Measurements from ENCODE around the gene ZNF764.
"Not testable (repeated sequence)": the region's sequence is repeated elsewhere in the genome, so short reads cannot be mapped to it uniquely, and the experiment has no call there.

ZNF764 gene

DNA sequence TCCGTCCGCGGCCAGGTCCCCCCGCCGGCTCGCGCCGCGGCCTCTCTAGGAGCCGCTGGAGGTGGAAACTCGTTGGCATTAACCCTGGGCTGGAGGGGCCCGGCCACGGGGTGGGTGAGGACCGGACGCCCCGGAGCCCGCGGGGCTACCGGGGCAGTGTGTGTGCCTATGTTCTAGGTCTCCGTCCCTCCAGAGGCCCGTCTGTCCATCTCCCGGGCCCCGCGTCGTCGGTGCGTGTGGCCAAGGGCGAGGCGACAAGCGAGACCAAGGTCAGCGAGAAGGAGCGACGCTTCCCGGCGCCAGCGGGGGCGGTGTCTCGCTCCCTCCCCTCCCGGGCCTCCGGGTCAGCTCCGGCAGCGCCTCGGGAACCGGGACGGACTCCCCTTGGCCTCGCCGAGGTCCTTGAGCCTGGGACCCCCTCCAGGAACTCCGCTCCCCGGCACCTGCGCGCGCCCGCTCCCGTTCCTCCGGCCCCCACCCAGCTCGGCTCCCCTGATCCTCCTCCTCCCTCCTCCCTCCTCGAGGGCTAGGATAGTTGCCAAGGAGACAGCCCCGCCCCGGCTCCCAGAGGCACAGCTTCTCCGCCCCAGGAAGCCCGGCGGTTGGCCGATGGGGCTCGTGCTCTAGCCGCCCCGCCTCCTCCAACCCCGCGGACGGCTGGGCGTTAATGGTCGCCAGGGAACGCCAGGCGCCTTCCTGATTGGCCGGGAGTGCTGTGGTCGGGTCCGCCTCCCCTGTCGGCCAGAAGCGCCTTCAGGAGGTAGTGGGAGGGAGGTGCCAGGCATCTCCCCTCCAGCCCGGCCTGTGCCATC lies 31.1 kb downstream of the ZNF764 start:
- Histone ChIP-seq H3K4me1 (ENCODE audit: control insufficient read depth, insufficient read depth, low read length) (peaks cover 24% of the 10 kb centered on the region), H3K4me3 (ENCODE audit: low read length in 2 of 2) (peak overlapping the region; percentile 78 to 86), H3K36me3 (ENCODE audit: control insufficient read depth in 2 of 2, insufficient read depth in 2 of 2, low read length in 2 of 2) (peaks cover 4 to 10% of the 10 kb centered on the region in 2 donors), H3K27ac (ENCODE audit: low read length) (peak overlapping the region; percentile 97), H3K9me3 (ENCODE audit: control insufficient read depth in 2 of 2, low read length in 2 of 2) (no peaks in the 10 kb centered on the region), H3K27me3 (ENCODE audit: control insufficient read depth in 1 of 2, insufficient read depth in 2 of 2, low read length in 2 of 2) (no peaks in the 10 kb centered on the region), H3K9ac (ENCODE audit: low read length in 2 of 2) (peak overlapping the region; percentile 90 to 98)

DNA sequence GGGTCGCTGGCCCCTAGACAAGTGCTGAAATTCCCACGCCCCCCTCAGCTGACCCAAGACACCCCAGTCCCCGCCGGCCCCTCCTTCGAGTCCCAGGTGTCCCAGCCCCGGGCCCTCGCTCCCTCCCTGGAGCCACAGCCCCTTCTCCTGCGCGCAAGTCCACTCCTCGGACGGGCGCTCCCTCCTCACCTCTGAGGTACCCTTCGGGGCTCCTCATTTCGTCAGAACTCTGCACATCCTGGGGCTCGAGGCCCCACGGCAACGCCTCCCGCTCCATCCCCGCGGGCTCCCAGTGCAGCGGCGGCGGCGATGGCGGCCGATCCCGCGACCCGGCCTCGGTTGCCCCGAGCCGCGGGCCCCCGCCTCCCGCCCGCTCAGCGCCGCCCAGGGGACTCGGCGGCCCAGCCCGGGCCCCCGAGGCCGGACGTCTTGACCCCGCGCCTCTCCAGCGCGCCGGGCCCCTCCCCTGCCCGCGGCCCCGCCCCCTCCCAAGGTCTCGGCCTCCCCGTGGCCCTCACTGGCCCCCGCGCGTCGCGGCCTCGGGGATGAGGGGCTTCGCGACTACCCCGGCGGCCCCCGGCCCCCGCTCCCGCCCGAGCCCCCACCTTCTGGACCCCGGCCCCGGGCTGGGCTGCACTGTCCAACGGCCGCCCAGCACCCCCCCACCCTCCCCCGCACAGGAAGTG lies 31.9 kb downstream of the ZNF764 start, which contains the start of gene ZNF768:
Gene ZNF768, minus strand, starts transcription at position 430 of the 686 bp plus-strand sequence. Its CDS starts 153 bp downstream, at position 277.
- Histone ChIP-seq H3K4me1 (ENCODE audit: control insufficient read depth, insufficient read depth, low read length) (peaks cover 24% of the 10 kb centered on the region), H3K9me3 (ENCODE audit: control insufficient read depth in 2 of 2, low read length in 2 of 2) (no peaks in the 10 kb centered on the region), H3K27me3 (ENCODE audit: control insufficient read depth in 1 of 2, insufficient read depth in 2 of 2, low read length in 2 of 2) (no peaks in the 10 kb centered on the region), H3K36me3 (ENCODE audit: control insufficient read depth in 2 of 2, insufficient read depth in 2 of 2, low read length in 2 of 2) (peaks cover 3 to 7% of the 10 kb centered on the region in 2 donors), H3K4me3 (ENCODE audit: low read length in 2 of 2) (peak within 1 kb of the TSS; percentile 78 to 86), H3K9ac (ENCODE audit: low read length in 2 of 2) (peak within 1 kb of the TSS; percentile 90 to 98), H3K27ac (ENCODE audit: low read length) (peak within 1 kb of the TSS; percentile 97)

DNA sequence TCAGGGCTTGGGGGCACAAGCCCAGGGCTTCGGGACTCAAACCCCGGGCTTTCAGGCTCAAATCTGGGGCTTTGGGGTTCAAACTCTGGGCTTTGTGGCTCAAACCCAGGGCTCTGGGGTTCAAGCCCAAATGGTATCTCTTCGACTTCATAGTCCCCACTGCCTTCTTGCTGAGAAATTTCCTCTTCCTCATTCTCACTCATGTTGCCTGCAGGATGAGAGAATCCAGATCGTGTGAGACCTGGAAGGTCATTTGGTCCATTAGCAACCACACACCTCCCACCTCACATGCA lies 32.4 kb downstream of the ZNF764 start:
- Histone ChIP-seq H3K9ac (ENCODE audit: low read length in 2 of 2) (peak overlapping the region; percentile 29 to 68), H3K27ac (ENCODE audit: low read length) (peak overlapping the region; percentile 58), H3K4me1 (ENCODE audit: control insufficient read depth, insufficient read depth, low read length) (peaks cover 24% of the 10 kb centered on the region), H3K4me3 (ENCODE audit: low read length in 2 of 2) (peak overlapping the region; percentile 46 to 86), H3K9me3 (ENCODE audit: control insufficient read depth in 2 of 2, low read length in 2 of 2) (no peaks in the 10 kb centered on the region), H3K27me3 (ENCODE audit: control insufficient read depth in 1 of 2, insufficient read depth in 2 of 2, low read length in 2 of 2) (no peaks in the 10 kb centered on the region), H3K36me3 (ENCODE audit: control insufficient read depth in 2 of 2, insufficient read depth in 2 of 2, low read length in 2 of 2) (peaks cover under 1 to 4% of the 10 kb centered on the region in 2 donors)

DNA sequence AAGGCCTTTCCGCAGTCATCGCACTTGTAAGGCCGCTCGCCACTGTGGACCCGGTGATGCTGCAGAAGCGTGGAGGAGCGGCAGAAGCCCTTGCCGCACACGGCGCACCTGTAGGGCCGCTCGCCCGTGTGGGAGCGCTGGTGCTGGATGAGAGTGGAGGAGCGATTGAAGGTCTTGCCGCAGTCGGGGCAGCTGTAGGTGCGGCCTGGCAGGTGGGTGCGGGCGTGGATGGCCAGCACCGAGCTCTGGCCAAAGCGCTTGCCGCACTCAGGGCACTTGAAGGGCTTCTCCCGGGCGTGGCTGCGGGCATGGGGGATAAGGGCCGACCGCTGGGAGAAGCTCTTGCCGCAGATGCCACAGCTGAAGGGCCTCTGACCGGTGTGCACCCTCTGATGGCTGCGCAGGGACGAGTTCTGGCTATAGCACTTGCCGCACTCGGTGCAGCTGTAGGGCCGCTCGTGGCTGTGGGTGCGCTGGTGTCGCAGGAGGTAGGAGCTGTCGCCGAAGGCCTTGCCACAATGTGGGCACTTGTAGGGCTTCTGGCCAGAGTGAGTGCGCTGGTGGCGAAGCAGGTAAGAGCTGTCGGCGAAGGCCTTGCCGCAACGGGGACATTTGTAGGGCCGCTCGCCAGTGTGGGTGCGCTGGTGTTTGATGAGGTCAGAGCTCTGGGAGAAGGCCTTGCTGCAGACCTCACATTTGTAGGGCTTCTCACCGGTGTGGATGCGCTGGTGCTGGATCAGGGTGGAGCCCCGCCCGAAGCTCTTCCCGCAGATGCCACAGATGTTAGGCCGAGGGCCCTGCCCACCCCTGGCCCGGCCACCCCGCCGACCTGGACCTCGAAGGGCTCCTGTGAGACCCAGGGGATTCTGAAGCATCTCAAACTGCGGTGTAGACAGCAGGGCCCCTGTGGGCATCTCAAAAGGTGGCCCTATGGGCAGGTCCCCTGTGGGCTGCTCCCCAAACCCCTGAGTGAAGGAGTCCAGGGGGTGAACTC lies 33.3 kb downstream of the ZNF764 start:
- H3K4me1 ChIP-seq (ENCODE audit: control insufficient read depth, insufficient read depth, low read length), result peaks cover 24% of the 10 kb centered on the region
- no peak overlapping the region for H3K9ac ChIP-seq (ENCODE audit: low read length in 2 of 2)
- no peaks in the 10 kb centered on the region for H3K9me3 ChIP-seq (ENCODE audit: control insufficient read depth in 2 of 2, low read length in 2 of 2)
- H3K27ac ChIP-seq (ENCODE audit: low read length), result no peak overlapping the region
- H3K36me3 ChIP-seq (ENCODE audit: control insufficient read depth in 2 of 2, insufficient read depth in 2 of 2, low read length in 2 of 2), result no peaks in the 10 kb centered on the region
- no peak overlapping the region for H3K4me3 ChIP-seq (ENCODE audit: low read length in 2 of 2)
- no peaks in the 10 kb centered on the region for H3K27me3 ChIP-seq (ENCODE audit: control insufficient read depth in 1 of 2, insufficient read depth in 2 of 2, low read length in 2 of 2)

DNA sequence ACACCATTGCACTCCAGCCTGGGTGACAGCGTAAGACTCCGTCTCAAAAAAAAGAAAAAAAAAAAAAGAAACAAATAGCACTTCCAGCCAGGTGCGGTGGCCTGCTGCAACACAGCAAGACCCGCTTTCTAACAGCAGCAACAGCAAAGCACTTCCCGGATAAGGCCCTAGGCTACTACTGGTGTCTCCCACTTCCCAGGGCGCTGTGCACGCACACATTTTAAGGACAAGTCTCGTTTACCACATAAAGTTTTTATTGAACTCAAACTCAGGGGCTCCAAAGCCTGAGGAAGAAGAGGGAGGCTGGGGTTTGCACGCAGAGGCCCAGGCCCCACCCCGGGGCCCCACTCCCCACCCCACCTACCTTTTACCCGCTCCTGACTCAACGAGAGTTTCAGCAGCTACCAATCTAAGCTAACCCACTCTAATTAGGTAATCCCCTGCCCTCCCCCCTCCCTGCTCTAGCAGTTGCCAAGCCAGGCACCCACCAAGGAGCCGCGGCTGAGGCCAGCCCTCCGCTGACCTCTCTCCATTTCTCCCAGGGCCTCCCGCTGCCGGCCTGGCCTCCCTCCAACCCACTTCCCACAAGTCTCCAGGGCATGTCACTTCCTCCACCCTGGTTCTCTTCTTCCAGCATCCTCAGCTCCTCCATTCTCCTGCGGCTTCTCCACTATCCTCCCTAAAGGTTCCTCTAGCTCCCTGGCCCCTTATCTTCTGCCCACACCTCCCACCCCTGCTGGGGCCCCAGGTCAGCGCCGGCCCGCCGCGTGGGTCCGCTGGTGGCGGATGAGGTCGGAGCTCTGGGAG lies 34.2 kb downstream of the ZNF764 start:
- Histone ChIP-seq H3K27me3 (ENCODE audit: control insufficient read depth in 1 of 2, insufficient read depth in 2 of 2, low read length in 2 of 2) (no peaks in the 10 kb centered on the region), H3K27ac (ENCODE audit: low read length) (no peak overlapping the region), H3K9ac (ENCODE audit: low read length in 2 of 2) (no peak overlapping the region), H3K4me1 (ENCODE audit: control insufficient read depth, insufficient read depth, low read length) (peaks cover 21% of the 10 kb centered on the region), H3K36me3 (ENCODE audit: control insufficient read depth in 2 of 2, insufficient read depth in 2 of 2, low read length in 2 of 2) (no peaks in the 10 kb centered on the region), H3K4me3 (ENCODE audit: low read length in 2 of 2) (no peak overlapping the region), H3K9me3 (ENCODE audit: control insufficient read depth in 2 of 2, low read length in 2 of 2) (no peaks in the 10 kb centered on the region)

DNA sequence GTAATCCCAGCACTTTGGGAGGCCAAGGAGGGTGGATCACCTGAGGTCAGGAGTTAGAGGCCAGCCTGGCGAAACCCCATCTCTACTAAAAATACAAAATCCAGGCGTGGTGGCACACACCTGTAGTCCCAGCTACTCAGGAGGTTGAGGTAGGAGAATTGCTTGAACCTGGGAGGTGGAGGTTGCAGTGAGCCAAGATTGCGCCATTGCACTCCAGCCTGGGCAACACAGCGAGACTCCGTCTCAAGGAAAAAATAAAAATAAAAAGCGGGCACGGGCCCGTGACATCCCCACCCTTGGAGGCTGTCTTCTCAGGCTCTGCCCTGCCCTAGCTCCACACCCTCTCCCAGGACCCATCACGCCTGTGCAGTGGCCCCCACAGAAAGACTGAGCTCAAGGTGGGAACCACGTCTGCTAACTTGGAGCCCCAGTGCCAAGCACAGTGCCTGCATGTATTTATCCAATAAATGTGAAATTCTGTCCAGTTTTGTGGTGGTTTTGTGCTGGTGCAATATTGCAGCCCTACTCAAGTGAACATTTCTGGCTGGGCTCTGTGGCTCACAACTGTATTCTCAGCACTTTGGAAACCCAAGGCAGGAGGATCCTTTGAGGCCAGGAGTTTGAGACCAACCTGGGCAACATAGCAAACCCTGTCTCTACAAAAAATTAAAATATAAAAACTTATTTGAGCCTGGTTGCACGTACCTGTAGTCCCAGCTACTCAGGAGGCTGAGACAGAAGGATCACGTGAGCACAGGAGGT lies 35.3 kb downstream of the ZNF764 start:
- H3K4me1 ChIP-seq (ENCODE audit: control insufficient read depth, insufficient read depth, low read length), result peaks cover 13% of the 10 kb centered on the region
- H3K9me3 ChIP-seq (ENCODE audit: control insufficient read depth in 2 of 2, low read length in 2 of 2); H3K4me3 ChIP-seq (ENCODE audit: low read length in 2 of 2); H3K36me3 ChIP-seq (ENCODE audit: control insufficient read depth in 2 of 2, insufficient read depth in 2 of 2, low read length in 2 of 2); H3K9ac ChIP-seq (ENCODE audit: low read length in 2 of 2); H3K27ac ChIP-seq (ENCODE audit: low read length); H3K27me3 ChIP-seq (ENCODE audit: control insufficient read depth in 1 of 2, insufficient read depth in 2 of 2, low read length in 2 of 2): not testable (repeated sequence)

DNA sequence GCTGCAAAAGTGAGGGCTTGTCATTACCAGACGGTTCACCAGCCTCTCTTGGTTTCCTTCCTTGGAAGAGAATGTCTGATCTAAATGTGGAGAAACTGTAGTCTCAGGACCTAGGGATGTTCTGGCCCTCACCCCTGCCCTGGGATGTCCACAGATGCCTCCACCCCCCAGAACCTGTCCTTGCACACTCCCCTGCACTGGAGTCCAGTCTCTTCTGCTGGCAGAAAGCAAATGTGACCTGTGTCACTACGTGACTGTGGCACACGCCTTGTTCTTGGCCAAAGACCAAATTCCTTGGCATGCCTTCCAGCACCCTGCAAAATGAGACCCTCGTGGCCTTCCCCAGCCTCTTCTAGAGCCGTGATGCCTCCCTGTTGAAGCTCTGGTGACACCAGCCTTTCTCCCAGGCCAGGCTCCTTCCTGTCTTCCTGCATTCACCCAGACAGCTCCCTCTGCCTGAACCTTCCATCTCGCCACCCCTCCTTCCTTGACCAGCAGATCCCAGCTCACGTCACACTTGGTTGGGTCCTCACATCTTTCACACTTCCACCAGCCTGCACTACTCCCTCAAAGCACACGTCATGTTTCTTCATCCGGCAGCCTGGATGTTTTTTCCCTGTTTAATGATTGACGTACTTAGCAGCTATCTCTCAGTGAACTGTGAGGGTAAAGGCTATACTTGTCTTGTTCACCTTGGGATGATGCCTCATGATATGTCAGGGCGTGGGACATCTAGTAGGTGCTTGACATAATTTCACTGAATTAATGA lies 36.1 kb downstream of the ZNF764 start:
- Histone ChIP-seq H3K4me3 (ENCODE audit: low read length in 2 of 2) (no peak overlapping the region), H3K9ac (ENCODE audit: low read length in 2 of 2) (no peak overlapping the region), H3K27ac (ENCODE audit: low read length) (no peak overlapping the region)

DNA sequence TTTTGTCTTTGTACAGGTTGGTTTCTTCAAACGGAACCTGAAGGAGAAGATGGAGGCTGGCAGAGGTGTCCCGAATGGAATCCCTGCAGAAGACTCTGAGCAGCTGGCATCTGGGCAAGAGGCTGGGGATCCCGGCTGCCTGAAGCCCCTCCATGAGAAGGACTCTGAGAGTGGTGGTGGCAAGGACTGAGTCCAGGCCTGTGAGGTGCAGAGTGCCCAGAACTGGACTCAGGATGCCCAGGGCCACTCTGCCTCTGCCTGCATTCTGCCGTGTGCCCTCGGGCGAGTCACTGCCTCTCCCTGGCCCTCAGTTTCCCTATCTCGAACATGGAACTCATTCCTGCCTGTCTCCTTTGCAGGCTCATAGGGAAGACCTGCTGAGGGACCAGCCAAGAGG lies 36.7 kb downstream of the ZNF764 start:
- Histone ChIP-seq H3K4me1 (ENCODE audit: control insufficient read depth, insufficient read depth, low read length) (peaks cover 8% of the 10 kb centered on the region), H3K9me3 (ENCODE audit: control insufficient read depth in 2 of 2, low read length in 2 of 2) (no peaks in the 10 kb centered on the region), H3K36me3 (ENCODE audit: control insufficient read depth in 2 of 2, insufficient read depth in 2 of 2, low read length in 2 of 2) (no peaks in the 10 kb centered on the region), H3K4me3 (ENCODE audit: low read length in 2 of 2) (no peak overlapping the region), H3K27ac (ENCODE audit: low read length) (no peak overlapping the region), H3K9ac (ENCODE audit: low read length in 2 of 2) (no peak overlapping the region), H3K27me3 (ENCODE audit: control insufficient read depth in 1 of 2, insufficient read depth in 2 of 2, low read length in 2 of 2) (no peaks in the 10 kb centered on the region)

More for the DNA sequence above, 36.1 kb downstream of the ZNF764 start:
- Histone ChIP-seq H3K27me3 (ENCODE audit: control insufficient read depth in 1 of 2, insufficient read depth in 2 of 2, low read length in 2 of 2) (no peaks in the 10 kb centered on the region), H3K4me1 (ENCODE audit: control insufficient read depth, insufficient read depth, low read length) (peaks cover 8% of the 10 kb centered on the region), H3K9me3 (ENCODE audit: control insufficient read depth in 2 of 2, low read length in 2 of 2) (no peaks in the 10 kb centered on the region), H3K36me3 (ENCODE audit: control insufficient read depth in 2 of 2, insufficient read depth in 2 of 2, low read length in 2 of 2) (no peaks in the 10 kb centered on the region)
